Measurements from ENCODE around the gene KRT35. TPM values are rescaled to one million over a fixed set of nuclear protein-coding genes. Genes with fewer than 3 reads are reported as not detected.

Gene KRT35
- total RNA-seq, 1 donor from 2014 or later: not detected

DNA sequence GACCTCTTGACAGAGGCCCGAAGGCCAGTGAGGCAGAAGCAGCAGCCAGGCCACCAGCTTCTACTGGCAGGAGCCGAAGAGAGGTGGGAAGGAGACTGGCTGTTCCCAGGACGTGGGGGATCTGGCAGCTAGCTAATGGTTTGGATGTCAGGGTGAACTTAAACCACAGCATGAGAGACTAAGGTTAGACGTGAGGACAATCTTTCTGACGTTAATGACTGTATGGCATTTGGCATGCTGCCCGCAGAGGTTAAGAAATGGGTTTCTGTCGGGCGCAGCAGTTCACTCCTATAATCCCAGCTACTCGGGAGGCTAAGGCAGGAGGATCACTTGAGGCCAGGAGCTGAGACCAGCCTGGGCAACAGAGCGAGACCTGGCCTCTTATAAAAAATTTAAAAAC is 30.8 kb upstream of the KRT35 start:
- ATAC-seq: no peak

DNA sequence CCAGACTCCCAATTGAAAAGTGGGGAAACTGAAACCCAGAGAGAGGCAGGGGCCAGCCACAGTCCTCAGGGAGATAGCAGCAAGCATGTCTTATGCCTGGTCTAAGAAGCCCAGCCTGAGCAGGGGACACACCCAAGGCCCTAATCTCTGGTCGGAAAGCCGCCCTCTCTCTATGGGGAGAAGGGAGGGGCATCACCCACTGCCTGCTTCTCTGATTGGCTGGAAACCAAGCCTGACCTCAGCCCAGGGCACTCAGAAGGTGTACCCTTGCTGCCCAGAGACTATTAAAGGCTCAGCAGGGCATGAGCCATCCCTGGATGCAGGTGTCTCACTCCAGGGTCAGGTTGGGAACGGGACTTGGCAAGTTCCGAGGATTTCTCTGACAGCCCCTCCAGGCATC is 30.2 kb upstream of the KRT35 start:
- ATAC-seq: peak; percentile 66

DNA sequence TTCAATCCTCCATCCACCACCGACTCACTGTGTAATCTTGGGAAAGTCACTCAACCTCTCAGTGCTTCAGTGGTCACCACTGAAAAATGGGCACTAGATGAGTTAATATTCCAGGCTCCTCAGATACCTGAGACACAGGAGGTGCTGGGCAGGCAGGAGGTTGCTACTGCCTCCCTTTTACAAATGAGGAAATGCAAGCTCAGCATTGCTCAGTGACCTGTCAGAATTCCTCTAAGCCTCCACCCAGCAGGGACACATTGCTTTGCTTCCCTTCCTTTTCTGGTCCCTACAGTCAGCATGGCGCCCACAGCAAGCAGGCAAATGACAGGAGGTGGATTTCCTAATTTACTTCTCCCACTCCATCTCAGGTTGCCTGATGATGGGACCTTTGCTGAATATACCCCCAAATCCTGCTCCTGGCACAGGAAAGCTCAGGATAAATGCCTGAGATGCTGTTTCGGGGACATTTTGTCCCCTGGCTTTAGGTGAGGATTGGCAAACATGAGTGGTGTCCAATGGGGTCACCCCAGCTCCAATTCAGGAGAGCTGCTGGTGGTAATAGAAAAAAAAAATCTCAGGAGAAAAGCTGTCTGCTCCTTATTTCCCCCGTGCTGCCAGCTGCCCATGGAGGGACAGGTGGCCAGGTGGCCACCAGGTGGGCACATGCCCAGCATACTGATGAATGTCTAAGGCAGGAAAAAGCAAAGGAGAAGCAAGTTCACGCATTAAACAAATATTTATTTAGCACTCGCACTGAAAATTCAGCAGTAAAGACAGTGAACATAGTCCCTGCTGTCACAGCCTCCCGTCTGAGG is 29.5 kb upstream of the KRT35 start:
- no peak for ATAC-seq

DNA sequence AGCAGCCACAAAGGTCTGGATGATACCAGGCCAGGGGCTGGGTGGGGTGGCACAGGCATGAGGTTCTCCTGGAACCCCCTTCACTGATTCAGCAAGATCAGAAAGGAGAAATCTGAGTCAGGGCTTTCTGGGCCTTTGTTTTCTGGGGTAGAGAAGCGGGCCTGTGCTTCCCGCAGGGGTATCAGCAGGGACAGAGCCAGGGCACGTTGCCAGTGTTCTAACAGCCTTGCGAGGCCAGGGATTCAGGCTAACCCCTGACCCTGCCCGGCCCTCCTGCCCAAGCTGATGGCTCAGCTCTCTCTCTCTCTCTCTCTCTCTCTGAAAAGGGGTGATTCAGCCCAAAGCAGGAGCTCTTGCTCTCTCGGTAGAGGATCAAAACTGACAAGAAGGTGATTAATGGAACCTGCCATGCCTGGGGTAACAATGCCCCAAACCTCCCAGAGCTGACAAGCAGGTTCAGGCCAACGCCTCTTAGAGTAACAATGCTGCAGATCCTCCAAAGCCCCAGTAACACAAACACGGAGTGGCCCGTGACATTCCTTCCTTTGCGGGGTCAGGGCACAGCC is 26.4 kb upstream of the KRT35 start:
- peak; percentile 45 for ATAC-seq

DNA sequence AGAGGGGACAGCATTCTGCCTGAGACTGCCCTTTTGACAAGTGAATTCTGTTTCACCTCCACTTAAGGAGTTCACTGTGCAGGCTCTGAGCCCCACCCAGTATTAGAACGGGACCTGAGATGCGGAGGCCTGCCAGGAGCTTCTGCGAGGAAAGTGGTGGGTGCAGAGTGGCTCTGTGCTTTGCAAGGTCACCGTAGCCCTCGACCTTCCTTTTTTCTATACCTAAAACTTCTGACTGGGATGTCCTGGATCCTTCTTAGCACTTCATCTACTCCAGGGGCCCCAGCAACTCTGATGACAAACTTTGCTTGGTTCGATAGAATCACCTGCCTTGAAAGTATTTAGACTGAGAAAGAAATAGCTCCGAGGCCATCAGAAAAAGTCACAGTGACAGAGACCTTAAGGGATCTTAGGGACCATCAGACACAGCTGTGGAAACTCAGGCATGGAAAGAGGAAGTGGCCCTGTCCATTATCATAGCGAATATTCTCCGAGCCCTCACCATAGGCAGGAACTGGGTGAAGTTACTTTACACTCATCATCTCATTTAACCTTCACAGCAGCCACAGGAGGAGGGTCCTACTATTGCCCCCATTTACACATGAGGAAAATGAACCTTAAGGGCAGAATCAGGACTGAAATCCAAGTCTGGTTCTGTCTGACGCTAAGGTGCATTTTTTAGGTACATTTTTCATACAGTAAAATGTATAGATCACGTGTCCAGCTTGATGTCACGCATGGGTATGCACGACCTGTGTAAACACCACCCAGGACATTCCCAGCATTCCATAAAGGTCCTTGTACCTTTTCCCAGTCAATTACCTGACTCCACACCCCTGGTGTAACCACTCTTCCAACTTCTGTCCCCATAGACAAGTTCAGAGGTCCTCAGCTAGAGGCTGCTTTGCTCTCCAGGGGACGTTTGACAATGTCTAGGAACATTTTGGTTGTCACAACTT is 25.1 kb upstream of the KRT35 start:
- peak; percentile 13 for ATAC-seq

DNA sequence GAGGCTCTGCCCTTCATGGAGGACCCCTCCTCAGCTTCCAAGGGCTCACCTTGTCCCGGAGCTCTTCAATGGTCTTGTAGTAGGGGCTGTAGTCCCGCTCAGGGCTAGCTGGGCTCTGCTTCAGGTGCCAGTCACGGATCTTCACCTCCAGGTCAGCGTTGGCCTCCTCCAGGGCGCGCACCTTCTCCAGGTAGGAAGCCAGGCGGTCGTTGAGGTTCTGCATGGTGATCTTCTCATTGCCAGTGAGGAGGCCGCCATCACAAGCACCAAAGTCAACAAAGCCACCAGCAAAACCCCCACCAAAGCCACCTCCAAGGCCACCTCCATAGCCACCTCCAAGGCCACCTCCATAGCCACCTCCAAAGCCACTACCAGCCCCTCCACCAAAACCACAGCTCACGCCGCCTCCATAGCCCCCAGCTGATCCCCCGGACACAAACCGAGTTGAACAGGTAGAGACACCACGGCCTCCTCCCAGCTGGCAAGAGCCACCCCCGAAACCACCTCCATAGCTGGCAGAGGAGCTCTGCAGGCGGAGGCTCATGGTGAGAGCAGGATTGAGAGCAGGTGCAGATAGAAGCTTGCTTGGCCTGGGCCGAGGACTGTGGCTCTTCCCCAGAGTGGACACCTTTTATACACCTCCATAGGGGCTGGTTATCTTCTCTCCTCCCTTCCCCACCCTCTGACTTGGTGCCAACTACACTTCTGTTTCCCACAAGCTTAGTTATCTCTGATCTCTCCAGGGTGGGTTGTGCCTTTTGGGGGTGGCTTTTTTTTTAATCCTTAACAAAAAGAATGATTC is 24.3 kb upstream of the KRT35 start, which contains the start of gene KRT13:
Gene KRT13, minus strand, starts transcription at position 606 of the 802 bp plus-strand sequence. Its CDS starts 62 bp downstream, at position 544.
- ATAC-seq: peak; percentile 20

DNA sequence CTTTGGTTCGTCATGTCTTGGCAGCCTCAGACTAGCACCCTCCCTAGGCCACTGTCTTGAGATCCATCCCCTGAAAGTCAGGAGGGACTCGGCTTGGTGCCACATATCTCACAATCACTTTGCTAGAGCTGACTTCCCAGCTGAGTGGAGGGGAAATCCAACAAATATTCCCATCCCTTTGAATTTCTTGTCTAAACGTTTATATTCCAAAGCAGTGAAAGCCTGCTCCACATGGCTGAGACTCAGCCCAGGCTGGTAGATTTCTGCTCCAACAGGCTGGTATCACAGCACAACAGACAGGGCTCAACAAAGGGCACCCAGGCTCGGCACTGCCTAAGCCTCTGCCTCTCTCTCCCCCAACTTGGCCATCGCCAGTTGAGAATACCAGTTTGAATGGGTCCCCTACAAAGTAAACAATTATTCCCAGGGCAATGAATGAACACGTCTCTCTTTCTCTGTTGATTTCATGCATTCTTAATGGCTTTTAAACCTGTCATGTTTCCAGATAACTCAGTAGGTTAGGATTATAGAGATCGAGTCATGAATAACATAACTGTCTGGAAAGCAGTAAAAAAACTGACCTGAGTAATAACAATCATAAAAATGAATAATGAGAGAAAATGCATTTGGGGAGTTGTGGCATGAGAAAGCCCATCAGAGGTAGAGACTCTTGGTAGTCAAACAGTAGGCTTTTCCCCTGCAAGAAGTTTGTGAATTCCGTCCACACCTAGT is 23.5 kb upstream of the KRT35 start:
- ATAC-seq: no peak

DNA sequence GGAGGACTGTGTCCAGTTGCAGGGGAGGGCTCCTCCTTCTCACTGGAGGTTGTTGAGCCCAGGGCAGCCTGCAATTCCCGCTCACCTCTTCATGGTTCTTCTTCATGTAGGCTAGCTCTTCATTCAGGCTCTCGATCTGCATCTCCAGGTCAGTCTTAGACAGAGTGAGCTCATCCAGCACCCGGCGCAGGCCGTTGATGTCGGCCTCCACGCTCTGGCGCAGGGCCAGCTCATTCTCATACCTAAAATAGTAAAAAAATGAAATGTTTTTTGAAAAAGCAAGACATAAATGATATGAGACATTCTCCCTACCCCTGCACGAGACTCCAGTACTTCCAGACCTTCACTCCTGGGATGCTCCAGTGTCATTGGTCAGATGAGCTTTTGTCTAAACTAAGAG is 22.3 kb upstream of the KRT35 start:
- no peak for ATAC-seq

DNA sequence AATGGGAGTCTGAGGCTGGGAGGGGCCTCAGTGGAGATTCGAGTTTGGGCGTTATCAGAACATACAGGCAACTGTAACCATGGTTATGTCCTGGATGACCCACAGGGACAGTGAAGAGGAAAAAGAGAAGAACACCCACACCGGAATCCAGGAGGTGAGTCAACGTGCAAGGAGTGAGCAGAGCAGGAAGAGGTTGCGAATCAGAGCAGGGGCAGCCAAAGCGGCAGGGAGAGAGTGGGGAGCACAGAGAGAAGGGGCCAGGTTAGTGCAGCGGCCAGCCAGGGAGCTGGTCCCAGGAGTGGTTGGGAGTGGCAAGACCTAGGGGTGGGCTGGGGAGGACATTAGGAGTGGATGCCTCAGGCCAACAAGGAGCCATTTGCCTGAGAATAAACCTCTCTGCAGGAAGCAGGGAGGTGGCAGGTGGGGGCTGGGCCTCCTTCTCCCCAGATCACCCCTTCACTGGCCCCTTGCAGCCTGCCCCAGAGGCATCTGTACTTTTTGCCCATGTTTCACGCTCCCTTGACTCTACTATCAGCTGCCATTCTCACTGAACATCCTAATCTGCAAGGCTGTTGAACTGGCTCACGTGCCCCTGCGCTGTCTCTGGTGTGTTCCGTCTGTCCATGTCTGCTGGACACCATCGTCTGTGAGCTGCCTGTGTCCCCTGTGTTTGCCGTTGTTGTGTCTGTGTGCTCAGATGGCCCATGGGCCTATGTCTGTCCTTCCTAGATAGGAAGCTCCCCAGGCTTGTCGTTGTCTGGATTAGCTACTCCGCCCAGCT is 19.4 kb upstream of the KRT35 start:
- ATAC-seq: peak; percentile 10

DNA sequence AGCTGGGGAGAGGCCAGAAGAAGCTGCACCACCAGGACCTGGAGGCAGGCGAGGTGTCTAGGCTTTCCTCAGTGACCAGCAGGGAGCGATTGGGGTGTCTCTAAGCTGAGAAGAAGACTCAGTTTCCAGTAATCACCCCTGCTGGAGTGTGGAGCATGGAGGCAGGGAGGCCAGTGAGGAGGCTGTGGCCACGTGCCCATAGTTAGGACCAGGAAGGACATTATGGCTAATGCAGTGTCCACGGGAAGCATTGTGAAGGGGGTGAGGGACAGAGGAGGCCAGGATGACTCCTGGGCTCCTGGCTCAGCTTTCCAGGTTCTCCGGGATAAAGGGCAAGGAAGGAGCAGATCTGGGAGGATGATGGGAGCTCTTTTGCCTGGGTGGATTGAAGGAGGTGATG is 18.8 kb upstream of the KRT35 start:
- peak; percentile 1 for ATAC-seq

DNA sequence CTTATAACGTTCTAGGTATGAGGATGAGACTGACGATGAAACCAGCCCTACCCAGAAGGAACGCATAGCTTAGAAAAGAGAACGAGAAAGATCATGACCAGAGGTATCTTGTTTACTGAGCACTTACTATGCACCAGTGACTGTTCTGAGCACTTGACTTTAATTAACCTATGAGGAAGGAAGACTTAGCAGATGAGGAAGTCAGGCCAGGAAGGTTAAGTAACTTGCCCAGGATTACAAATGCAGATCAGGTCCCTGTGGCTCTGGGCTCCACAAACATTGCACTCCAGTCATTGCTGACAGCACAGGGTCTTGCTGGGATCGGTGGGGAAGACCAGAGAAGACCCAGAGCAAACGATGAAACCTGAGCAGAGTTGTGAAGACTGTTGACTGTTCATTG is 17.3 kb upstream of the KRT35 start:
- ATAC-seq: no peak

DNA sequence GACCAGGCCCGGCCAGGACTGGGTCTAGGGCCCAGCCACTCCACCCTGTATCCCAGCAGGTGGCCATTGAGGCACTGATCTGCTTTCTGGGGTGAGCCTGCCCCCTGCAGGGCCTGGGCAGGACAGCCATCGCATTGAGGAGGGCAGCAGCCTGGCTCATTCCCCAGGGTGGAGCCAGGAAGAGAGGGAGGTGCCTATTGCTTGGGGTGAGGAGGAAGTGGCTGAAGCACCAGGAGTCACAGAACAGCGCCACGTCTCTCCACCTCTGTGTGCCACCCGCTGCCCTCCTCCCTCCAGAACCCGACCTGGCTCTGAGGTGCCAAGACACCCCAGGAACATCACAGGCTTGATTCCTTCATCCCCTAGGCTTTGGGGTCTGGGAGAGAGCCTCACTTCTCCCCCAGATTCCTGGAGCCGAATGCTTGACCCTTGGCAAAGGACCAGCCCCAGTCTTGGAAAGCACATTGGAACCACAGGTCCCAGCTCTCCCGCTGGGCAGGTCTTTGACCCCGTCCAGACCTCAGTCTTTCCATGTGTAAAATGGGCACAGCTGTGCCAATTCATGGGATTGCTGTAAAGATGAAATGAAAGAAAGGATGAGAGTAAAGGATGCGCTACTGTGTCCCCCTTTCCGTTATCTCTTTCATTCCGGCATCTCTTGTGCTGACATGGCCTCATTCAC is 16.0 kb upstream of the KRT35 start:
- ATAC-seq: peak; percentile 18

DNA sequence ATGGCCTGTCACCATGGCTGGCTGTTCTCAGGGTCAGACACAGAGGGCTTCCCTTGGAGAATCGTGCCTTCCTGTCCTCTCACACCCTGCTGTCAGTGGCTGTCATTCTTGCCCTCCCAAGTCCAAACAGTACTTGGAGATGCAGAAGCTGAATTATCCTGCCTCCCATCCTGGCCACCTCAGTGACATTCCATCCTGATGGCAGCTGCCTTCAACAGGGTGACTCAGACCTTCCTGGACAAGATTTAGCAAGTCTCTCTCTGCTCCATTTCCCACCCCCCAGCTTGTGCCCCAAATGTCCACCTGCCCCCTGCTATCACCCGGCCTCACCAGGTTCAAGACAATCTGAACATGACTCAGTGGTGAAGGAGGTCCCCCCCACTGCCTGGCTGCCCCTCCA is 13.6 kb upstream of the KRT35 start:
- peak; percentile 1 for ATAC-seq

DNA sequence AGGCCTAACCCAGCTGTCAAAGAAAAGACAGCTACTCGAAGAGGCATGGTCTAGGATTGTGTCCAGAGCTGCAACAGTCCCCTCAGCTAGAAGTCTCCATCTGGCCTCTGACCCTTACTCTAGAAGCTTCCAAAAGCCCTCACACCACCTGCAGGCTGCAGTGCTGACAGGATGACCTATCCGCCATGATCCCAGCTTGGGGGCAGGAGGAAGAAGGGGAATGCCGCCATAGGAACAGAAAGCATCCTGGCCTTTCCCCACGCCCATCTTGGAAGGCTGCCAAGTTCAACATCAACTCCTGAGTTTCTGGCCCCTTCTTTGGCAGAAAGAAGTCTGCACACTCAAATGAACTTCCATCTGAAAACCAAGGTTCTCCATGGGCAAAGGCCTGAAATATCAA is 11.8 kb upstream of the KRT35 start:
- no peak for ATAC-seq

DNA sequence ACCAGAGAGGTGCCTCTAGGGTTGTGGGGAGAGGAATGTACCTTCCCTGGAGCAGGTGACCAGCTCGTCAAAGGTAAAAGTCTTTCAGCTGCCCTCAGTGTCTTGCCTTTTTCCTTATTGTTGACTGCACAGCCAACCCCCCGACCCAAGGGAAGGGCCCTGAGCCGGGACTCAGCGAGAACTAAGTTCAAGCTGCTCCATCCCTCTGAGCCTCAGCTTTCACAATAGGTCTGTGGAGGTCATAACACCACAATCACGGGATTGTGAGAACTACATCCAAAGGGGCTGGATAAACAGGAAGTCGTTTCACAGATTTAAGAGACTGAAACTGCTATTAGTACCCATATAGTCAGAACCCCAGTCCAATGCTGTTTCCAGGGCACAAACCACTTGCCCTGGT is 11.4 kb upstream of the KRT35 start:
- ATAC-seq: no peak

DNA sequence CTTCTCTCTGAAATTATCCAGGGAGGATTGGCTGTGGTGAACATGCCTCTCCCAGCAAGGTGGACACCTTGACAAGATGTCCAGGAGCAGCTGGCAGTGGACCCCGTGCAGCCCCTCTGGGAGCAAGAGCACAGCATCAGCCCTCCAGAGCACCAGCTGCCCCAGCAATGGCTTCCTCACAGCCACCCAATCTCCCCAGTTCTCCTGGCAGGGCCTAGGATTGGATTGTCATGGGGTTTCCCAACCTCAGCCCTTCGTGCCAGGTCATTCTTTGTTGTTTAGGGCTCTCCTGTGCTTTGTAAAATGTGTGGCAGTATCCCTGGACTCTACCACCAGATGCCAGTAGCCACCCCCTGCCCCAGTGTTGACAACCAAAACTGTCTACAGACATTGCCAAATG is 10.5 kb upstream of the KRT35 start:
- no peak for ATAC-seq

DNA sequence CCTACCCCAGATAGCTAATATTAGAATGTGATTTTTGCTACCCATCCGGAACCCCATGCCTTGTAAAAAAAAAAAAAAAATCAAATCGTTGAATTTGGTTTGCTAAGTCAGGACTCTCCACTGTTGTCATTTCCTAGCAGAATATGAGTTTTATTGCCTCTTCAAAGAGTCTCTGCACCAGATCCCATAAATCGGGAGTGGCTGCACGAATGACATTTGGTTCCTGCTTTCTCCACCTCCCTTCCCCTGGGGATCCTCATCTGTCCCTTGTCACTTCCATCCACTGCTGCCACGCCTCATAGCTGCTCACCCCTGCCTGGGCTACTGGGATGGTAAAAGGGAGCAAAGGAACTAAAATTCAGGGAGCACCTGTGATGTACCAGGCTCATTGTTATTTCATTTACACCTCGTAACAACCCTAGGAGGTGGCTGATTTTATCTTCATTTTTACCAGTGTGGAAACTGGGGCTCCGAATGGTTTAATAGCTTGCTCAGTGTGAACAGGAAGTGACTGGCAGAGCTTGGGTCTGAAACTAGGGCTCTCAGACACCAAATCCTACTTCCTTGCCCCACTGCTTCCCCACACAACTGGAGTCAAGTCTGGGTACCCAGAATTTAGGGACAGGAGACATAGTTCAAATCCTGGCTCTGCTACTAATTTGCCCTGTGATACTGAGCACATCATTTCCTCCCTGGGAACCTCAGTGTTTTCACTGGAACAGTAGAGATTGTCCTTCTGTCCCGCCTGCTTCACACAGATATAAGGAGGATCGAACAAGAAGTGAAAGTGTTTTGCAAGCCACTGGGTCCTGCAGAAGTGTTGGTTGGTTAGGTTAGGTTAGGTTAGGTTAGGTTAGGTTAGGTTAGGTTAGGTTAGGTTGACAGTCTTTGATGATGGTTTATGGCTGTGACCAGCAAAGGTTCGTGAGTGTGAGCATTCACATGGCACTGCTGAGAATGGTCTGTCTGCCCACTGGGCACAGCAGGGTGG is 9.3 kb upstream of the KRT35 start:
- ATAC-seq: no peak

DNA sequence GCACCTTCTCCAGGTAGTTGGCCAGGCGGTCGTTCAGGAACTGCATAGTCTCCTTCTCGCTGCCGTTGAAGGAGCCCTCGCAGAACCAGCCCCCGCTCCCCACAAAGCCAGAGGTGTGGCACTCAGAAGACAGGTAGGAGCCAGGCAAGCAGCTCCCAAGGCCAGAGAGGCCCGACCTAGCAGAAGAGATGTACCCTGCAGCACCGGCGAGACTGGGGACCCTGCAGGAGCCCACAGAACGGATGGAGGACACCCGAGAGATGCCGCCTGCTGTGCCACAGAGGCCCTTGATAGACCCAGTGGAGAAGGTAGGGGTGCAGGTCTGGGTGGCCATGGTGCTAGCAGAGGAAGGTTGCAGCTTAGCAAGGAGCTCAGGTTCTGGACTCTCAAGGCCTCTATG is 8.6 kb upstream of the KRT35 start, which contains the start of gene KRT36:
Gene KRT36, minus strand, starts transcription at position 380 of the 400 bp plus-strand sequence. Its CDS starts 46 bp downstream, at position 334.
- ATAC-seq: no peak
